ENCODE measurements around the gene PRODH2.

DNA sequence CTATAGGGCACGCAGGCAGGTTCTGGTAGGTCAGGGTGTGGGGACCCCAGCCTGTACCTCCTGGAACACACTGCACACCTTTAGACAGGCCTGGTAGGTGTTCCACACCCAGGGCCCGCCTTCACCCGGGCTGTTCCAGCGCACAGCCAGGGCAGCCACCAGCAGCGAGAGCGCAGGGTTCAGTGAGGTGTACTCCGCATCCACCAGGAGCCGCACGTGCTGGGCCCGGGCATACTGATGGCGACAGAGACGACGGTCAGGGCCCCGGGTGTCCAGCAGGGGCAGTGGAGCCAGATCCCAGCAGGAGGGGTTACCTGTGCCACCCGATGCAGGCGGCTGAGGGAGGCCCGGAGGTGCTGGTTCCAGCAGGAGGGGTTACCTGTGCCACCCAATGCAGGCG is 6.0 kb downstream of the PRODH2 start:
- TF ChIP-seq POLR2A (IDR thresholded peaks at IDR 0.05; ENCODE audit: low read length), result no peak
- TF ChIP-seq ZFP36 (IDR thresholded peaks at IDR 0.05; ENCODE audit: borderline replicate concordance, partially characterized antibody), result no peak
- no peak for TF ChIP-seq BHLHE40 (IDR thresholded peaks at IDR 0.05; ENCODE audit: low read depth, low read length)
- TF ChIP-seq, protein P1, sequence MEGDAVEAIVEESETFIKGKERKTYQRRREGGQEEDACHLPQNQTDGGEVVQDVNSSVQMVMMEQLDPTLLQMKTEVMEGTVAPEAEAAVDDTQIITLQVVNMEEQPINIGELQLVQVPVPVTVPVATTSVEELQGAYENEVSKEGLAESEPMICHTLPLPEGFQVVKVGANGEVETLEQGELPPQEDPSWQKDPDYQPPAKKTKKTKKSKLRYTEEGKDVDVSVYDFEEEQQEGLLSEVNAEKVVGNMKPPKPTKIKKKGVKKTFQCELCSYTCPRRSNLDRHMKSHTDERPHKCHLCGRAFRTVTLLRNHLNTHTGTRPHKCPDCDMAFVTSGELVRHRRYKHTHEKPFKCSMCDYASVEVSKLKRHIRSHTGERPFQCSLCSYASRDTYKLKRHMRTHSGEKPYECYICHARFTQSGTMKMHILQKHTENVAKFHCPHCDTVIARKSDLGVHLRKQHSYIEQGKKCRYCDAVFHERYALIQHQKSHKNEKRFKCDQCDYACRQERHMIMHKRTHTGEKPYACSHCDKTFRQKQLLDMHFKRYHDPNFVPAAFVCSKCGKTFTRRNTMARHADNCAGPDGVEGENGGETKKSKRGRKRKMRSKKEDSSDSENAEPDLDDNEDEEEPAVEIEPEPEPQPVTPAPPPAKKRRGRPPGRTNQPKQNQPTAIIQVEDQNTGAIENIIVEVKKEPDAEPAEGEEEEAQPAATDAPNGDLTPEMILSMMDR (IDR thresholded peaks at IDR 0.05), result no peak
- TF ChIP-seq, protein P2, sequence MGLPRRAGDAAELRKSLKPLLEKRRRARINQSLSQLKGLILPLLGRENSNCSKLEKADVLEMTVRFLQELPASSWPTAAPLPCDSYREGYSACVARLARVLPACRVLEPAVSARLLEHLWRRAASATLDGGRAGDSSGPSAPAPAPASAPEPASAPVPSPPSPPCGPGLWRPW (IDR thresholded peaks at IDR 0.05), result no peak
- TF ChIP-seq CEBPB (IDR thresholded peaks at IDR 0.05), result no peak
- TF ChIP-seq CHD2 (IDR thresholded peaks at IDR 0.05; ENCODE audit: low read length, partially characterized antibody), result no peak
- TF ChIP-seq, protein P3, sequence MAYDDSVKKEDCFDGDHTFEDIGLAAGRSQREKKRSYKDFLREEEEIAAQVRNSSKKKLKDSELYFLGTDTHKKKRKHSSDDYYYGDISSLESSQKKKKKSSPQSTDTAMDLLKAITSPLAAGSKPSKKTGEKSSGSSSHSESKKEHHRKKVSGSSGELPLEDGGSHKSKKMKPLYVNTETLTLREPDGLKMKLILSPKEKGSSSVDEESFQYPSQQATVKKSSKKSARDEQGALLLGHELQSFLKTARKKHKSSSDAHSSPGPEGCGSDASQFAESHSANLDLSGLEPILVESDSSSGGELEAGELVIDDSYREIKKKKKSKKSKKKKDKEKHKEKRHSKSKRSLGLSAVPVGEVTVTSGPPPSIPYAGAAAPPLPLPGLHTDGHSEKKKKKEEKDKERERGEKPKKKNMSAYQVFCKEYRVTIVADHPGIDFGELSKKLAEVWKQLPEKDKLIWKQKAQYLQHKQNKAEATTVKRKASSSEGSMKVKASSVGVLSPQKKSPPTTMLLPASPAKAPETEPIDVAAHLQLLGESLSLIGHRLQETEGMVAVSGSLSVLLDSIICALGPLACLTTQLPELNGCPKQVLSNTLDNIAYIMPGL (CRISPR knock-in tag; IDR thresholded peaks at IDR 0.05; ENCODE audit: borderline replicate concordance), result no peak
- no peak for TF ChIP-seq RFX5 (IDR thresholded peaks at IDR 0.05)
- no peak for TF ChIP-seq NFE2L2 (conservative IDR thresholded peaks at IDR 0.05; ENCODE audit: low read length)
- no peak for TF ChIP-seq CHD4 (IDR thresholded peaks at IDR 0.05; ENCODE audit: borderline replicate concordance)
- no peak for TF ChIP-seq KDM5A (IDR thresholded peaks at IDR 0.05)

Data from A549 (cell line).